Endometrial microvascular endothelial cells (primary cell): ENCODE data around the gene PDK3. TPM values are rescaled to one million over a fixed set of nuclear protein-coding genes. Genes with fewer than 3 reads are reported as not detected.

Experiments used
- in situ Hi-C: cut with HindIII; loops from 2 replicates; pipeline ENCODE4 v1.10.0; 2017; ENCODE audit warnings: low sequenced_read_pairs, low pct_unique_long_range_greater_than_20kb; ENCODE audit errors: inconsistent ontology term
- total RNA-seq: library from RNA; depleted of rRNA; stranded (reverse); fragments of >200 nt; gene quantifications from one replicate; pipeline ENCODE4 v1.2.3, GENCODE V29; 2015; ENCODE audit errors: inconsistent ontology term

PDK3 gene
- 8.8 TPM for total RNA-seq

- in situ Hi-C loops = no loop called here
Observed at GRCh38 chrX:24464836-24465531, at the start of gene PDK3. Gene PDK3, plus strand, starts transcription at chrX:24465286. Its CDS starts 170 bp downstream, at chrX:24465456.

DNA sequence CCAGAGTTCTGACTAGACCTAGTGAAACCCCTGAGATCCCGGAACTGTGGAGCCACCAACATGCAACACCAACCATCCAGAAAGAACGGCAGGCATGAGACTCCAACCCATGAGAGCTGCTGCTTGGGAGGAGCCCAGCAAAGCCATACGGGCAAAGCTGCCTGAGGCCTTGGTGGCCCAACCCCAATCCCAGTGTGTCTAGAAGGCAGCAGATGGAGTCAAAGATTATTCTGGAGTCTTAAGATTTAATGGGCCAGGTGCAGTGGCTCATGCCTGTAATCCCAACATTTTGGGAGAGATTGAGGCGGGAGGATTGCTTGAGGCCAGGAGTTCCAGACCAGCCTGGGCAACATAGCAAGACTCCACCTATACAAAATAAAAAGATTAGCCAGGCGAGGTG, 49.2 kb upstream of the PDK3 start:
- in situ Hi-C loops = no loop called here

DNA sequence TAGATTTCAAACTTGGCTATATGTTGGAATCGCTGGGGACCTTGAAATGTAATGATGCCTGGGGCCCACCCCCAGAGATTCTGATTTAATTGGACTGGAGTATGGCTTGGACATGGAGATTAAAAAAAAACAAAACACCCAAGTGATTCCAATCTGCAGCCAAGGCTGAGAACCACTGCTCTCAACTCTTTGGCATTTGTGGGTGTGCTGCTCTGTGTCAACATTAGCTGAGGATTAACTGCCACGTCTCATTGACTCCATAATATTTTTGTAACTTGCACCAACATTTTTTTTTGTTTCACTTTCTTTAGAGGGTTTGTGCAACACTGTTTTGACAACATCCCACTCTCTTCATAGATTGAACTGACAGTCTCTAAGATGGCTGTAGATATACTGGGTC, 41.1 kb upstream of the PDK3 start:
- in situ Hi-C loops = no loop called here

DNA sequence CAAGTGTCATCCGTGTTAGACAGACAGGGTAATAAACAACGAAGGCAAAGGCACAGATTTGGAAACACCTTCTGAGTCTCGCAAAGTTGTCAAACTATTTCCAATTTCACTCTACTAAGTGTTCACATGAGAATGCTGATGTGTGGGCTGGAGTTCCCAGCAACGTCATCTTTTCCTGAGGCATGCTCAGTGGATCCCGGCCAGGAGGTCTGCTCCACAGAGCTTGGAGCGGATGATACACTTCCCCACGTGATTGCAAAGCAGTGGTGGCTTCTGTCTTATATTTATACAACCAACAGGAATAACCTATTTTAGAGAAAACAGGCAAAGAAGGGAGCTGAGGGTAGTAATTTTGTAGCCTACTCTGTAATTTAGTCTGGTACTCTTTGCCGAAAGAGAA, 40.1 kb upstream of the PDK3 start:
- in situ Hi-C loops = no loop called here

DNA sequence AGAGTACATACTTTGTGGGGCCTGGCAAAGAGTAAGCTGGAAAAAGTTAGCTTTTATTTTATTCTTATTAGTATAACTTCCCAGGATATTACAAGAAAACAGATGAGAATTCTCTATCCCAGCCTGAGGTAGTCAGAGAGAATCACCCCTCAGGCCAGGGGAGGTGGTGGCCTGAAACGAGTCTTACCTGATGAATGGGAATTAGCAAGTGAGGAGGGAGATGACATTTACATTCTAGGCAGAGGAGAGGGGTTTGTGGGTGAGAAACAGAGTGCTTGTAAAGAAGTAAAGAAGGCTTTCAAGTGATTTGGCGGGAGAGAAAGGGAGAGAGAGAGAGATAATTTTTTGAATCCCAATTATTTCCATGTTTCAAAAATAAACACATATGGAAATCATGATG, 39.3 kb upstream of the PDK3 start:
- in situ Hi-C loops = no loop called here

- in situ Hi-C loops = no loop called here
Observed at GRCh38 chrX:24426340-24426913, 38.7 kb upstream of the PDK3 start.

GRCh38 chrX:24426921-24427746, 38.0 kb upstream of the PDK3 start:
- in situ Hi-C loops = no loop called here

- in situ Hi-C loops = no loop called here
Observed at GRCh38 chrX:24427747-24428019, 37.4 kb upstream of the PDK3 start.

DNA sequence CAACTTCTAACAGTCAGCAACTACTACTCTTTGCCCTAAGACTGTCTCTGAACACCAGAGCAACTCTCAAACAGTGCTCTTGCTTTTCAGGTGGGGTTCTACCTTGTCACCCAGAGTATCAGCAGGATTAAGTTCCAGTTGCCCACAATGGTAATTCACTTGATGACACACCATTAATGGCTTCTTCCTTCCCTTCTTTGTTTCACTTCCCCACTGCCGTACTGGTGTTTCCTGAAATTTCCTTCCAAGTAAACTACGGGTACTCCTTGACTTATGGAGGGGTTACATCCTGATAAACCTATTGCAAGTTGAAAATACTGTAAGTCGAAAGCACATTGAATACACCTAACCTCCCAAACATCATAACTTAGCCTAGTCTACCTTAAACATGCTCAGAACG, 36.6 kb upstream of the PDK3 start:
- in situ Hi-C loops = no loop called here

- in situ Hi-C loops = no loop called here
Observed at GRCh38 chrX:24435060-24435459, 30.0 kb upstream of the PDK3 start.

DNA sequence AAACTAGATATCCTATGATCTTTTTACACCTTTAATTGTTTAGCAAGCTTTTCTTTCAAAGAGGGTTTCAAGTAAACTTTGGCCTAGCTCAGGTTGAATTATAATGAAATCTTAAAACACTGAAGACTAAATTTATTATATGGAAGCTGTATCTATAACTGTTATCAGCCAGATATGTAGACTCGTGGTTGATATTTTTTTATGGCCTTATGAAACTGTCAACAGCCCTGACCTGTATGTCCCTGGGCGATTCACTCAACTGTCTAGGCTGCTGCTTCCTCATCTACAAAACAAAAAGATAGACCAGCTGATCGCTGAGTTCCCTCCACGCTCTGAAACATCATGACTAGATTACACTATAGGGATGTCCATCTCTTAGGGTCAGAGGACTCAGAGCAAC, 21.2 kb upstream of the PDK3 start:
- in situ Hi-C loops = no loop called here

DNA sequence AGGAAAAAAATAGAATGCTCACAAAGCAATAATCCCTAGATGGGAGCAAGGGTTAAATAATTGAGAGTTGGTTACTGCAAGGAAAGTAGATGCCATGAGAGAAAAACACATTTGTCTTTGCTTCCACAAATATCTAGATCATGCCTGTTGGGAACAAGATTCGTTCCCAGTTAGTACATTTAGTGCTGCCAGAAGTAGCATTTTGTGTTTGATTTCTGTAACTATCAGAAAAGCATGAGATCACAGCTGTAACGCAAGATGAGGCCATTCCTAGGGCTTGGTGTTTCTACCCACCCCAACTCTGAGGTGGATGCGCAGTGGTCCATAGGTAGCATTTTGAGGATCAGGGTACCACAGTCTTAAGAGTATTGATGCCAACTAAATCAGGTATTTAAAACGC, 20.4 kb upstream of the PDK3 start:
- in situ Hi-C loops = no loop called here

DNA sequence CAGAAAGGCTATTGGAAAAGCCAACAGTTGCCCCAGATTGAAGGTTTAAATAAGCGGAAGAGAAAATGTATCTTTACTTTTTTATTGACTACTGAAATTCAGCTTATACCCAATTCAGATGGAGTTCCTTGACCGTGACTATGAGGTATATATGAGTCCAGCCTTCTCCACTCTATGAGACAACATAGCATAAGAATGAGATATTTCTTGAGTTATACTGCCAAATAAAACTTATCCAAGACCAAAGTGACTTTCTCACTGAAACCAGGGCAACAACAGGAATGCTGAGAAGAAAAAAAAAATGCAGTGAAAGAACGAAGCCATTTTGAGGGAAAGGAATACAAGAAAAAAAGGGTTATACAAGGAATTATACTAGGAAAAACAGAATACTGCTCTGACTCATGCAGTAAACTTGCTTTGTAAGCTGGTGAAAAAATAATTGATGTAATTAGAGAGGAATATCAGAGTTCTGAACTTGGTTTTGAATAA, 16.3 kb upstream of the PDK3 start:
- in situ Hi-C loops = no loop called here

DNA sequence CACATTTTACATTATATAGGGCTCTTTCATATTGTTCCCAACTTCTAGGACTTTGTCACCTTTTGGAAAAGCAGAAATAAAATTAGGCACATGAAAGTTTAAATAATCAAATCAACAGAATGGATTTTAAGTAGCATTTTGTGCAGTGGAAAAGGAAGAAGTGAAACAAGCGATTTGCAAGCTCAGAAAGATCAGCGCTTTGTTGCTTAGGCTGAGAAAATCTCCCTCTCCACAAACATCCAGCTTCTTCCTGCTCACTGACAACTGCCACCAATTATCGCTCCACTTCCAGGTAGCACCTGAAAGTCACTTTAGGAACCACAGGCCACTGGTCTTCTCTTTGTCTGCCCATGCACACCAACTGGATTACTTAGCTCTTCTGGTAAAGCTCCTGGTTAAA, 2.0 kb upstream of the PDK3 start:
- in situ Hi-C loops = no loop called here

- in situ Hi-C loops = no loop called here
Observed at GRCh38 chrX:24464498-24464835, 619 bp upstream of the PDK3 start.

DNA sequence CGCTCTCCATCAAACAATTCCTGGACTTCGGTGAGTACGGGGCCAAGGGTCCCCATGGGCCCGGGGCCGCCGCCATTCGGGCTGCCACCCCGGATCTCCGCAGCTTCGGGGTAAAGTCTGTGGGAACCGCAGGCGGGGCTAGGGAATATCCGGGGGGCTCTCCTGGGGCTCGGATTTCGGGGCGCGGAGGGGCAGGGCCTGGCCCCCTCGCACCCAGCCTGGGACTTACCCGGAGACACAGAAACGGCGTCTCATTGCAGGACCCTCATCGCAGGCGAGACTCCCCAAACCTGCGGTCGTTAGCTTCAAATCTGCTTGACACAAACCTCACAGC, 413 bp downstream of the PDK3 start:
- in situ Hi-C loops = no loop called here

DNA sequence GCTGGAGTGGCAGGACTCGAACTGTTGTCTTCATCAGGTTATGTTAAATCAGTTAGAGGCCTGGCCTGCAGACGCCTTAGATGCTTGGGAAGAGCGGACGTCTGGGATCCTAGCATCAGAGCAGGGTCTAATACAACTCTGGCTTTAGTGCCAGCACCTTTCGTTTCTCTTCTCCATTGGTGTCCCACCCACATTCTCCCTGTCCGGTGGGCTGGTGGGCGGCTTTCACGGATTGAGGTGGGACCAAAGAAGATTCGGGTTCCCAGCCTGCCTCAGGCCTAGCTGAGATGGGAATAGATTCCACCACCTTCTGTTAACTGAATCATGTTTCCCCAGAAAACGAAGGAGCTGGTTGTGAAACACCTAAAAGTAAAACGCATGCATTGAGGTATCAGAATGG, 939 bp downstream of the PDK3 start:
- in situ Hi-C loops = no loop called here

DNA sequence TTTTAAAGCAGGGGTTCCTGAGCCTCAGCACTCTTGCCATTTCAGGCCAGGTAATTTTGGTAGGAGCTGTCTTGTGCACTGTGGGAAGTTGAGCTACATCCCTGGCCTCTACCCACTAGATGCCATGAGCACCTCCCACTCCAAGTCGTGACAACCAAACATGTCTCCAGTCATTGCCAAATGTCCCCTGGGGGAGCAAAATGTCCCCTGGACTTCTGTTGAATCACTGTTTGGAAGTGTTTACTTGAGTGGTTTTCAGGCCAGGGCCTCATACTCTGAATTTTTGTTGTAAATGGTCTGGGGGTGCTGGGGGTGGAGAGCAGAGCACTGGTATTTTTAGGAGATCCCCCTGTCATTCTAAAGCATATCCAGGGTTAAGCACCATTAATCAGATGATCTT, 3.2 kb downstream of the PDK3 start:
- in situ Hi-C loops = no loop called here

GRCh38 chrX:24471808-24472207, 6.7 kb downstream of the PDK3 start:
- in situ Hi-C loops = no loop called here

GRCh38 chrX:24475480-24475879, 10.4 kb downstream of the PDK3 start:
- in situ Hi-C loops = no loop called here
